Natural killer cell (primary cell): Measurements from ENCODE around the gene EID1. TPM values are rescaled to one million over a fixed set of nuclear protein-coding genes. Genes with fewer than 3 reads are reported as not detected.
"Not testable (repeated sequence)": the region's sequence is repeated elsewhere in the genome, so short reads cannot be mapped to it uniquely, and the experiment has no call there.

ENCODE experiments used
- ATAC-seq, 3 donors: fragments of 150-1000 bp in 2 of 3; fragments of 200-7000 bp in 1 of 3; cut with Tn5 transposase; 1 replicate in 1 of 3; 2 replicates in 2 of 3; pipeline ENCODE4 v1.10.0; 2021; ENCODE audit warnings: mild to moderate bottlenecking in 2 of 3, moderate library complexity in 2 of 3
- DNase-seq, 2 donors: peaks; one replicate each; pipeline versions ENCODE4 v3.0.0 to v3.0.0-alpha.2; 2013 to 2021; ENCODE audit warnings: mixed read lengths in 1 of 2
- H3K27ac ChIP-seq: one replicate; pipeline ENCODE4 v1.5.1; 2013; ENCODE audit warnings: mild to moderate bottlenecking, low read length
- H3K27me3 ChIP-seq: one replicate; pipeline ENCODE4 v1.6.1; 2013; ENCODE audit warnings: low read length; ENCODE audit not compliant: control insufficient read depth, insufficient read depth
- H3K36me3 ChIP-seq: one replicate; pipeline ENCODE4 v1.6.1; 2013; ENCODE audit warnings: low read length; ENCODE audit not compliant: control insufficient read depth, insufficient read depth
- H3K4me1 ChIP-seq: one replicate; pipeline ENCODE4 v1.6.1; 2013; ENCODE audit warnings: low read length; ENCODE audit not compliant: control insufficient read depth, insufficient read depth
- H3K4me3 ChIP-seq: one replicate; pipeline ENCODE4 v1.5.1; 2013; ENCODE audit warnings: low read length
- H3K9me3 ChIP-seq: one replicate; pipeline ENCODE4 v1.6.1; 2013; ENCODE audit warnings: low read length; ENCODE audit not compliant: control insufficient read depth, insufficient read depth
- H3K27ac Mint-ChIP-seq, 2 donors: one replicate each; pipeline ENCODE4 v1.8.0; 2022; ENCODE audit warnings: mild to moderate bottlenecking in 2 of 2, mixed read lengths in 2 of 2, moderate library complexity in 1 of 2
- H3K27me3 Mint-ChIP-seq, 2 donors: one replicate each; pipeline ENCODE4 v1.8.0; 2022; ENCODE audit warnings: low read depth in 2 of 2, mixed read lengths in 2 of 2
- H3K36me3 Mint-ChIP-seq: one replicate; pipeline ENCODE4 v1.8.0; 2022; ENCODE audit warnings: mixed read lengths
- H3K4me1 Mint-ChIP-seq, 2 donors: one replicate each; pipeline ENCODE4 v1.8.0; 2022; ENCODE audit warnings: mixed read lengths in 2 of 2
- H3K4me3 Mint-ChIP-seq: one replicate; pipeline ENCODE4 v1.8.0; 2022; ENCODE audit warnings: mild to moderate bottlenecking, moderate library complexity, mixed read lengths
- H3K9me3 Mint-ChIP-seq, 2 donors: one replicate each; pipeline ENCODE4 v1.8.0; 2022; ENCODE audit warnings: mixed read lengths in 2 of 2
- CTCF ChIP-seq: fragments of 200-600 bp; IDR thresholded peaks from one replicate; pipeline ENCODE4 v1.8.0; 2022; ENCODE audit warnings: antibody characterized with exemption
- WGBS: methylation state at CpG from one replicate; pipeline ENCODE4 v1.1.7; 2013; ENCODE audit warnings: missing lambda C conversion rate; ENCODE audit not compliant: insufficient coverage; 5-methylcytosine and 5-hydroxymethylcytosine counted together
- intact Hi-C: fragments of 100-400 bp; cut with micrococcal nuclease; formaldehyde crosslinking; loops from one replicate; pipeline ENCODE4 v1.14.2; 2022
- total RNA-seq, 4 donors: library from RNA; stranded (reverse); fragments of 120-200 nt in 1 of 4; gene quantifications; one replicate each; pipeline versions ENCODE4 v1.2.3 to v1.2.4, GENCODE V29; 2013 to 2022

EID1 gene
- total RNA-seq, 3 donors from 2014 or later (not counting 1 experiment from before 2014, with no cell fraction given) = 63.5 to 70.2 (median 67.3) TPM

GRCh38 chr15:48899793-48900192 is 21.9 kb downstream of the EID1 start:
- Mint-ChIP-seq H3K36me3 (no peaks in the 10 kb centered on the region), H3K27me3 (peaks cover 21 to 27% of the 10 kb centered on the region in 2 donors), H3K4me1 (peaks cover 0 to 5% of the 10 kb centered on the region in 2 donors), H3K27ac (no peak overlapping the region), H3K9me3 (no peaks in the 10 kb centered on the region), H3K4me3 (no peak overlapping the region)
- no peaks in the 10 kb centered on the region for H3K4me1 ChIP-seq
- ATAC-seq (no peak), DNase-seq (no peak)
- intact Hi-C loops = no loop called here
- H3K27ac ChIP-seq = no peak overlapping the region
- WGBS = 94% methylated on average over 3 of the region's 4 CpGs
- H3K36me3 ChIP-seq = no peaks in the 10 kb centered on the region
- H3K27me3 ChIP-seq = no peaks in the 10 kb centered on the region
- no peak overlapping the region for H3K4me3 ChIP-seq
- H3K9me3 ChIP-seq = no peaks in the 10 kb centered on the region
- TF ChIP-seq CTCF = no peak

- WGBS = 81% methylated on average over 4 of the region's 4 CpGs
- TF ChIP-seq CTCF = no peak
- Mint-ChIP-seq H3K9me3 (no peaks in the 10 kb centered on the region), H3K27me3 (peaks cover 9 to 21% of the 10 kb centered on the region in 2 donors), H3K36me3 (no peaks in the 10 kb centered on the region), H3K27ac (no peak overlapping the region), H3K4me3 (no peak overlapping the region), H3K4me1 (no peaks in the 10 kb centered on the region)
- Histone ChIP-seq H3K4me1 (no peaks in the 10 kb centered on the region), H3K4me3 (no peak overlapping the region), H3K36me3 (no peaks in the 10 kb centered on the region), H3K27me3 (no peaks in the 10 kb centered on the region), H3K27ac (no peak overlapping the region), H3K9me3 (no peaks in the 10 kb centered on the region)
- intact Hi-C loops = no loop called here
- no peak for ATAC-seq
- DNase-seq = no peak
Observed at GRCh38 chr15:48904758-48905157, 26.8 kb downstream of the EID1 start.

GRCh38 chr15:48905216-48905615 is 27.3 kb downstream of the EID1 start:
- no peaks in the 10 kb centered on the region for H3K4me1 ChIP-seq
- Mint-ChIP-seq H3K36me3 (no peaks in the 10 kb centered on the region), H3K4me1 (no peaks in the 10 kb centered on the region), H3K27ac (no peak overlapping the region), H3K27me3 (peaks cover 11 to 26% of the 10 kb centered on the region in 2 donors), H3K4me3 (no peak overlapping the region), H3K9me3 (no peaks in the 10 kb centered on the region)
- no peak overlapping the region for H3K27ac ChIP-seq
- DNase-seq (no peak), ATAC-seq (no peak)
- TF ChIP-seq CTCF = no peak
- no peaks in the 10 kb centered on the region for H3K27me3 ChIP-seq
- intact Hi-C loops = no loop called here
- no peak overlapping the region for H3K4me3 ChIP-seq
- no peaks in the 10 kb centered on the region for H3K9me3 ChIP-seq
- no peaks in the 10 kb centered on the region for H3K36me3 ChIP-seq

GRCh38 chr15:48905847-48906246 is 27.9 kb downstream of the EID1 start:
- H3K9me3 Mint-ChIP-seq = no peaks in the 10 kb centered on the region

GRCh38 chr15:48909313-48909712 is 31.4 kb downstream of the EID1 start:
- peaks cover 31 to 51% of the 10 kb centered on the region in 2 donors for H3K27me3 Mint-ChIP-seq
- H3K9me3 ChIP-seq, H3K27me3 ChIP-seq, H3K27ac Mint-ChIP-seq, H3K36me3 ChIP-seq, DNase-seq, H3K9me3 Mint-ChIP-seq, intact Hi-C loops, H3K4me3 ChIP-seq, H3K4me1 Mint-ChIP-seq, H3K4me3 Mint-ChIP-seq, H3K27ac ChIP-seq, H3K4me1 ChIP-seq, ATAC-seq, H3K36me3 Mint-ChIP-seq: not testable (repeated sequence)
- 61% methylated on average over 2 of the region's 2 CpGs for WGBS

More at GRCh38 chr15:48905847-48906246, 27.9 kb downstream of the EID1 start:
- no peak for ATAC-seq
- no peak overlapping the region for H3K27ac ChIP-seq
- no peak overlapping the region for H3K4me3 ChIP-seq
- no peak for TF ChIP-seq CTCF
- H3K9me3 ChIP-seq = no peaks in the 10 kb centered on the region
- no peaks in the 10 kb centered on the region for H3K4me1 ChIP-seq
- H3K27me3 ChIP-seq = no peaks in the 10 kb centered on the region
- H3K36me3 Mint-ChIP-seq = no peaks in the 10 kb centered on the region
- no peak overlapping the region for H3K4me3 Mint-ChIP-seq
- no peak overlapping the region for H3K27ac Mint-ChIP-seq
- no peaks in the 10 kb centered on the region for H3K4me1 Mint-ChIP-seq
- WGBS = 100% methylated on average over 1 of the region's 1 CpG
- peaks cover 15 to 32% of the 10 kb centered on the region in 2 donors for H3K27me3 Mint-ChIP-seq
- intact Hi-C loops = no loop called here
- H3K36me3 ChIP-seq = no peaks in the 10 kb centered on the region
- no peak for DNase-seq
